Karpas-422 (cell line): ENCODE results near the gene CD48. TPM values are rescaled to one million over a fixed set of nuclear protein-coding genes. Genes with fewer than 3 reads are reported as not detected.
A peak's percentile ranks its signal among the peaks of the same experiment; 100 is the strongest.

Experiments
- DNase-seq: peaks from one replicate; pipeline ENCODE4 v3.0.0-alpha.2; 2015
- H2AFZ ChIP-seq: fragments of 200-600 bp; sonication (generic); 2 replicates; pipeline ENCODE4 v1.6.1; 2014; ENCODE audit warnings: antibody characterized with exemption, low read length, mixed read lengths
- H3K27ac ChIP-seq: fragments of 200-600 bp; sonication (generic); 2 replicates; pipeline ENCODE4 v1.5.1; 2014; ENCODE audit warnings: mild to moderate bottlenecking, low read length, moderate library complexity
- H3K27me3 ChIP-seq: fragments of 200-600 bp; sonication (generic); 2 replicates; pipeline ENCODE4 v1.6.1; 2014; ENCODE audit warnings: low read length, mixed read lengths
- H3K36me3 ChIP-seq: fragments of 200-600 bp; sonication (generic); 2 replicates; pipeline ENCODE4 v1.6.1; 2014; ENCODE audit warnings: low read length, mixed read lengths; ENCODE audit not compliant: insufficient read depth
- H3K4me1 ChIP-seq: fragments of 200-600 bp; sonication (generic); 2 replicates; pipeline ENCODE4 v1.6.1; 2014; ENCODE audit warnings: mild to moderate bottlenecking, low read length, mixed read lengths
- H3K4me2 ChIP-seq: fragments of 200-600 bp; sonication (generic); 2 replicates; pipeline ENCODE4 v1.6.1; 2014; ENCODE audit warnings: low read length, low read depth, mild to moderate bottlenecking; ENCODE audit not compliant: poor library complexity, severe bottlenecking
- H3K4me3 ChIP-seq: fragments of 200-600 bp; sonication (generic); 2 replicates; pipeline ENCODE4 v1.5.1; 2014; ENCODE audit warnings: mild to moderate bottlenecking, antibody characterized with exemption, low read length, mixed read lengths
- H3K79me2 ChIP-seq: fragments of 200-600 bp; sonication (generic); 2 replicates; pipeline ENCODE4 v1.6.1; 2014; ENCODE audit warnings: mild to moderate bottlenecking, low read length, mixed read lengths
- H3K9ac ChIP-seq: fragments of 200-600 bp; sonication (generic); 2 replicates; pipeline ENCODE4 v1.6.0; 2014; ENCODE audit warnings: low read length
- H3K9me2 ChIP-seq: fragments of 200-600 bp; sonication (generic), shearing (Covaris generic); replicated peaks from 2 replicates; pipeline ENCODE4 v1.6.0; 2014; ENCODE audit warnings: mild to moderate bottlenecking, low read length, moderate library complexity; ENCODE audit not compliant: insufficient read depth
- H3K9me3 ChIP-seq: fragments of 300-700, 200-600 bp; sonication (generic); 2 replicates; pipeline ENCODE4 v1.6.1; 2014; ENCODE audit warnings: low read length, mixed read lengths
- H4K20me1 ChIP-seq: fragments of 200-600 bp; sonication (generic); 2 replicates; pipeline ENCODE4 v1.6.1; 2014; ENCODE audit warnings: mild to moderate bottlenecking, antibody characterized with exemption, low read length, low read depth; ENCODE audit not compliant: insufficient read depth
- total RNA-seq: library from RNA; depleted of rRNA; stranded (reverse); fragments of >200 nt; shearing (Covaris generic); gene quantifications from 2 replicates; pipeline ENCODE4 v1.2.3, GENCODE V29; 2014; ENCODE audit warnings: low replicate concordance

The CD48 gene
- total RNA-seq, 1 experiment from 2014 or later = 56.3 TPM

- Histone ChIP-seq H4K20me1 (no peaks in the 10 kb centered on the region), H3K4me2 (no peak overlapping the region), H3K27me3 (no peaks in the 10 kb centered on the region), H3K4me1 (no peaks in the 10 kb centered on the region), H3K4me3 (no peak overlapping the region), H2AFZ (no peak overlapping the region), H3K36me3 (no peaks in the 10 kb centered on the region), H3K27ac (no peak overlapping the region), H3K9me2 (no peaks in the 10 kb centered on the region), H3K9ac (no peak overlapping the region), H3K9me3 (no peaks in the 10 kb centered on the region), H3K79me2 (no peaks in the 10 kb centered on the region)
- no peak for DNase-seq
These were observed 41.3 kb upstream of the CD48 start for GRCh38 chr1:160752924-160753323.

- no peaks in the 10 kb centered on the region for H3K79me2 ChIP-seq
- H3K36me3 ChIP-seq = no peaks in the 10 kb centered on the region
- no peaks in the 10 kb centered on the region for H3K27me3 ChIP-seq
- no peak overlapping the region for H3K4me3 ChIP-seq
- no peaks in the 10 kb centered on the region for H3K9me3 ChIP-seq
- no peaks in the 10 kb centered on the region for H3K4me1 ChIP-seq
- DNase-seq = no peak
- no peak overlapping the region for H3K27ac ChIP-seq
- H2AFZ ChIP-seq = no peak overlapping the region
- no peak overlapping the region for H3K4me2 ChIP-seq
- H3K9ac ChIP-seq = no peak overlapping the region
- H4K20me1 ChIP-seq = no peaks in the 10 kb centered on the region
- no peaks in the 10 kb centered on the region for H3K9me2 ChIP-seq
These were observed 40.8 kb upstream of the CD48 start for GRCh38 chr1:160752406-160752805.

GRCh38 chr1:160750608-160751007, 39.0 kb upstream of the CD48 start:
- Histone ChIP-seq H3K79me2 (no peaks in the 10 kb centered on the region), H3K4me1 (no peaks in the 10 kb centered on the region), H3K9me2 (no peaks in the 10 kb centered on the region), H4K20me1 (no peaks in the 10 kb centered on the region), H3K9ac (no peak overlapping the region), H3K9me3 (no peaks in the 10 kb centered on the region), H3K4me2 (no peak overlapping the region), H2AFZ (no peak overlapping the region), H3K4me3 (no peak overlapping the region), H3K36me3 (no peaks in the 10 kb centered on the region), H3K27me3 (no peaks in the 10 kb centered on the region), H3K27ac (no peak overlapping the region)
- no peak for DNase-seq

- Histone ChIP-seq H3K4me1 (no peaks in the 10 kb centered on the region), H3K4me3 (no peak overlapping the region)
These were observed 37.3 kb upstream of the CD48 start for GRCh38 chr1:160748878-160749269.

GRCh38 chr1:160748181-160748877, 36.7 kb upstream of the CD48 start:
- no peaks in the 10 kb centered on the region for H3K27me3 ChIP-seq
- no peaks in the 10 kb centered on the region for H3K79me2 ChIP-seq
- peak; percentile 51 for DNase-seq
- no peak overlapping the region for H3K4me3 ChIP-seq
- H3K9ac ChIP-seq = no peak overlapping the region
- H3K36me3 ChIP-seq = no peaks in the 10 kb centered on the region
- H3K4me1 ChIP-seq = no peaks in the 10 kb centered on the region
- H3K4me2 ChIP-seq = no peak overlapping the region
- H4K20me1 ChIP-seq = no peaks in the 10 kb centered on the region
- no peaks in the 10 kb centered on the region for H3K9me2 ChIP-seq
- H2AFZ ChIP-seq = no peak overlapping the region
- no peaks in the 10 kb centered on the region for H3K9me3 ChIP-seq
- H3K27ac ChIP-seq = no peak overlapping the region

More at GRCh38 chr1:160748878-160749269, 37.3 kb upstream of the CD48 start:
- H3K4me2 ChIP-seq = no peak overlapping the region
- H2AFZ ChIP-seq = no peak overlapping the region
- H4K20me1 ChIP-seq = no peaks in the 10 kb centered on the region
- H3K27ac ChIP-seq = no peak overlapping the region
- H3K9me2 ChIP-seq = no peaks in the 10 kb centered on the region
- H3K9ac ChIP-seq = no peak overlapping the region
- no peaks in the 10 kb centered on the region for H3K79me2 ChIP-seq
- no peaks in the 10 kb centered on the region for H3K9me3 ChIP-seq
- DNase-seq = peak; percentile 23
- H3K27me3 ChIP-seq = no peaks in the 10 kb centered on the region
- no peaks in the 10 kb centered on the region for H3K36me3 ChIP-seq

GRCh38 chr1:160747717-160748116, 36.1 kb upstream of the CD48 start:
- DNase-seq = no peak
- H3K36me3 ChIP-seq = no peaks in the 10 kb centered on the region
- H3K9me2 ChIP-seq = no peaks in the 10 kb centered on the region
- H3K27me3 ChIP-seq = no peaks in the 10 kb centered on the region
- no peak overlapping the region for H3K9ac ChIP-seq
- H3K79me2 ChIP-seq = no peaks in the 10 kb centered on the region
- no peaks in the 10 kb centered on the region for H3K9me3 ChIP-seq
- H3K27ac ChIP-seq = no peak overlapping the region
- H3K4me1 ChIP-seq = no peaks in the 10 kb centered on the region
- H2AFZ ChIP-seq = no peak overlapping the region
- H3K4me3 ChIP-seq = no peak overlapping the region
- H4K20me1 ChIP-seq = no peaks in the 10 kb centered on the region
- H3K4me2 ChIP-seq = no peak overlapping the region

GRCh38 chr1:160746836-160747500, 35.3 kb upstream of the CD48 start:
- no peak overlapping the region for H3K4me2 ChIP-seq
- no peaks in the 10 kb centered on the region for H3K36me3 ChIP-seq
- H3K9me3 ChIP-seq = no peaks in the 10 kb centered on the region
- H3K27ac ChIP-seq = no peak overlapping the region
- no peaks in the 10 kb centered on the region for H3K4me1 ChIP-seq
- H3K9me2 ChIP-seq = no peaks in the 10 kb centered on the region
- no peak overlapping the region for H3K9ac ChIP-seq
- no peak overlapping the region for H2AFZ ChIP-seq
- no peaks in the 10 kb centered on the region for H3K27me3 ChIP-seq
- DNase-seq = no peak
- H3K4me3 ChIP-seq = no peak overlapping the region
- no peaks in the 10 kb centered on the region for H4K20me1 ChIP-seq
- H3K79me2 ChIP-seq = no peaks in the 10 kb centered on the region

- Histone ChIP-seq H3K79me2 (no peaks in the 10 kb centered on the region), H3K36me3 (no peaks in the 10 kb centered on the region), H3K4me3 (no peak overlapping the region), H3K27ac (no peak overlapping the region), H3K4me2 (no peak overlapping the region), H3K9me2 (no peaks in the 10 kb centered on the region), H3K27me3 (no peaks in the 10 kb centered on the region), H3K9me3 (no peaks in the 10 kb centered on the region), H4K20me1 (no peaks in the 10 kb centered on the region), H3K4me1 (no peaks in the 10 kb centered on the region), H2AFZ (no peak overlapping the region), H3K9ac (no peak overlapping the region)
- DNase-seq = peak; percentile 2
These were observed 33.9 kb upstream of the CD48 start for GRCh38 chr1:160745551-160745950.
